Neutrophil (primary cell): ENCODE results near the gene DGCR2.

ENCODE experiments used
- H3K27ac ChIP-seq: fragments of 200-600 bp; sonication (generic); 2 replicates; pipeline ENCODE4 v1.5.1; 2016; ENCODE audit warnings: mild to moderate bottlenecking, moderate library complexity
- H3K27me3 ChIP-seq: fragments of 200-600 bp; sonication (generic); 2 replicates; pipeline ENCODE4 v1.6.0; 2016; ENCODE audit warnings: mild to moderate bottlenecking
- H3K36me3 ChIP-seq: fragments of 200-600 bp; sonication (generic); 2 replicates; pipeline ENCODE4 v1.5.1; 2017
- H3K4me1 ChIP-seq, 2 experiments: fragments of 200-600 bp in 1 of 2; sonication (generic) in 1 of 2; 1 replicate in 1 of 2; 2 replicates in 1 of 2; pipeline versions ENCODE4 v1.5.1 to v1.6.1; 2013 to 2016; ENCODE audit warnings: low read depth in 1 of 2, low read length in 1 of 2, mild to moderate bottlenecking in 1 of 2, moderate library complexity in 1 of 2; ENCODE audit not compliant: control insufficient read depth in 1 of 2, insufficient read depth in 1 of 2
- H3K4me3 ChIP-seq, 2 experiments: fragments of 200-600 bp in 1 of 2; sonication (generic) in 1 of 2; 1 replicate in 1 of 2; 2 replicates in 1 of 2; pipeline ENCODE4 v1.5.1; 2013 to 2016; ENCODE audit warnings: low read depth in 1 of 2, low read length in 1 of 2, mild to moderate bottlenecking in 1 of 2, moderate library complexity in 1 of 2
- H3K9me3 ChIP-seq: fragments of 200-600 bp; sonication (generic); 2 replicates; pipeline ENCODE4 v1.5.1; 2016
- CTCF ChIP-seq: fragments of 200-600 bp; sonication (generic); IDR thresholded peaks from 2 replicates; pipeline ENCODE4 v1.5.1; 2016; ENCODE audit warnings: antibody characterized with exemption

Gene DGCR2

GRCh38 chr22:19108807-19109197, 13.4 kb downstream of the DGCR2 start:
- Histone ChIP-seq H3K36me3 (no peaks in the 10 kb centered on the region), H3K4me3 (peak overlapping the region; percentile 23 to 57), H3K4me1 (peaks cover 84 to 99% of the 10 kb centered on the region in 2 experiments), H3K9me3 (no peaks in the 10 kb centered on the region), H3K27me3 (no peaks in the 10 kb centered on the region), H3K27ac (peak overlapping the region; percentile 96)
- TF ChIP-seq CTCF: no peak

GRCh38 chr22:19107730-19108074, 14.5 kb downstream of the DGCR2 start:
- Histone ChIP-seq H3K27me3 (no peaks in the 10 kb centered on the region), H3K4me3 (peak overlapping the region in 1 of 2 experiments; percentile 15), H3K4me1 (peaks cover 75 to 90% of the 10 kb centered on the region in 2 experiments), H3K9me3 (no peaks in the 10 kb centered on the region), H3K36me3 (no peaks in the 10 kb centered on the region), H3K27ac (peak overlapping the region; percentile 96)
- no peak for TF ChIP-seq CTCF

GRCh38 chr22:19106886-19107729, 15.1 kb downstream of the DGCR2 start:
- no peaks in the 10 kb centered on the region for H3K9me3 ChIP-seq
- H3K4me1 ChIP-seq: peaks cover 69 to 84% of the 10 kb centered on the region in 2 experiments
- no peak for TF ChIP-seq CTCF
- no peaks in the 10 kb centered on the region for H3K27me3 ChIP-seq
- H3K4me3 ChIP-seq: peak overlapping the region in 1 of 2 experiments; percentile 28
- H3K27ac ChIP-seq: peak overlapping the region; percentile 96
- no peaks in the 10 kb centered on the region for H3K36me3 ChIP-seq

- TF ChIP-seq CTCF: peak; percentile 82
- Histone ChIP-seq H3K36me3 (no peaks in the 10 kb centered on the region), H3K27ac (peak overlapping the region; percentile 96), H3K9me3 (no peaks in the 10 kb centered on the region), H3K4me3 (peak overlapping the region in 1 of 2 experiments; percentile 28), H3K27me3 (no peaks in the 10 kb centered on the region), H3K4me1 (peaks cover 60 to 78% of the 10 kb centered on the region in 2 experiments)
Measured at GRCh38 chr22:19105867-19106802, 16.1 kb downstream of the DGCR2 start.

GRCh38 chr22:19105456-19105855, 16.8 kb downstream of the DGCR2 start:
- Histone ChIP-seq H3K36me3 (no peaks in the 10 kb centered on the region), H3K27me3 (no peaks in the 10 kb centered on the region), H3K4me1 (peaks cover 53 to 78% of the 10 kb centered on the region in 2 experiments), H3K4me3 (no peak overlapping the region), H3K27ac (peak overlapping the region; percentile 96), H3K9me3 (no peaks in the 10 kb centered on the region)
- TF ChIP-seq CTCF: no peak
